HG03066 (cell line): Measurements from ENCODE around the gene PIGR.
A peak's percentile ranks its signal among the peaks of the same experiment; 100 is the strongest.

Experiments
- ATAC-seq: cut with Tn5 transposase; IDR thresholded peaks from one replicate; pipeline ENCODE4 v1.9.1; 2021; ENCODE audit warnings: low read depth; ENCODE audit not compliant: unreplicated experiment

PIGR gene

GRCh38 chr1:206960676-206961386 is 14.6 kb upstream of the PIGR start:
- ATAC-seq = no peak

- ATAC-seq = no peak
Observed at GRCh38 chr1:206958144-206958543, 11.9 kb upstream of the PIGR start.

GRCh38 chr1:206957639-206958038 is 11.4 kb upstream of the PIGR start:
- no peak for ATAC-seq

GRCh38 chr1:206955476-206956451 is 9.5 kb upstream of the PIGR start:
- ATAC-seq = peak; percentile 37

GRCh38 chr1:206954459-206955342 is 8.4 kb upstream of the PIGR start:
- ATAC-seq = no peak

- no peak for ATAC-seq
Observed at GRCh38 chr1:206953626-206954025, 7.4 kb upstream of the PIGR start.

GRCh38 chr1:206953126-206953525 is 6.9 kb upstream of the PIGR start:
- no peak for ATAC-seq

GRCh38 chr1:206952171-206952570 is 5.9 kb upstream of the PIGR start:
- no peak for ATAC-seq

GRCh38 chr1:206951318-206952100 is 5.2 kb upstream of the PIGR start:
- ATAC-seq = peak; percentile 42

- no peak for ATAC-seq
Observed at GRCh38 chr1:206949641-206950040, 3.4 kb upstream of the PIGR start.

- no peak for ATAC-seq
Observed at GRCh38 chr1:206949208-206949607, 2.9 kb upstream of the PIGR start.

- ATAC-seq = no peak
Observed at GRCh38 chr1:206947255-206947654, 989 bp upstream of the PIGR start.

- no peak for ATAC-seq
Observed at GRCh38 chr1:206945779-206946178, 487 bp downstream of the PIGR start.

GRCh38 chr1:206944703-206945102 is 1.6 kb downstream of the PIGR start:
- ATAC-seq = no peak

GRCh38 chr1:206941766-206942418 is 4.4 kb downstream of the PIGR start:
- ATAC-seq = no peak

- no peak for ATAC-seq
Observed at GRCh38 chr1:206940588-206940936, 5.7 kb downstream of the PIGR start.

GRCh38 chr1:206939841-206940587 is 6.3 kb downstream of the PIGR start:
- no peak for ATAC-seq

- no peak for ATAC-seq
Observed at GRCh38 chr1:206939131-206939530, 7.1 kb downstream of the PIGR start.

GRCh38 chr1:206937425-206937824 is 8.8 kb downstream of the PIGR start:
- ATAC-seq = no peak
